SH-SY5Y (cell line): Measurements from ENCODE around the gene LCN10.

Experiments used
- GATA2 ChIP-seq: IDR thresholded peaks from 2 replicates; pipeline ENCODE4 v1.6.1; 2011; ENCODE audit warnings: mild to moderate bottlenecking, low read depth, low read length
- GATA3 ChIP-seq: IDR thresholded peaks from 2 replicates; pipeline ENCODE4 v1.6.1; 2011; ENCODE audit warnings: low read depth, mild to moderate bottlenecking, low read length, moderate library complexity

DNA sequence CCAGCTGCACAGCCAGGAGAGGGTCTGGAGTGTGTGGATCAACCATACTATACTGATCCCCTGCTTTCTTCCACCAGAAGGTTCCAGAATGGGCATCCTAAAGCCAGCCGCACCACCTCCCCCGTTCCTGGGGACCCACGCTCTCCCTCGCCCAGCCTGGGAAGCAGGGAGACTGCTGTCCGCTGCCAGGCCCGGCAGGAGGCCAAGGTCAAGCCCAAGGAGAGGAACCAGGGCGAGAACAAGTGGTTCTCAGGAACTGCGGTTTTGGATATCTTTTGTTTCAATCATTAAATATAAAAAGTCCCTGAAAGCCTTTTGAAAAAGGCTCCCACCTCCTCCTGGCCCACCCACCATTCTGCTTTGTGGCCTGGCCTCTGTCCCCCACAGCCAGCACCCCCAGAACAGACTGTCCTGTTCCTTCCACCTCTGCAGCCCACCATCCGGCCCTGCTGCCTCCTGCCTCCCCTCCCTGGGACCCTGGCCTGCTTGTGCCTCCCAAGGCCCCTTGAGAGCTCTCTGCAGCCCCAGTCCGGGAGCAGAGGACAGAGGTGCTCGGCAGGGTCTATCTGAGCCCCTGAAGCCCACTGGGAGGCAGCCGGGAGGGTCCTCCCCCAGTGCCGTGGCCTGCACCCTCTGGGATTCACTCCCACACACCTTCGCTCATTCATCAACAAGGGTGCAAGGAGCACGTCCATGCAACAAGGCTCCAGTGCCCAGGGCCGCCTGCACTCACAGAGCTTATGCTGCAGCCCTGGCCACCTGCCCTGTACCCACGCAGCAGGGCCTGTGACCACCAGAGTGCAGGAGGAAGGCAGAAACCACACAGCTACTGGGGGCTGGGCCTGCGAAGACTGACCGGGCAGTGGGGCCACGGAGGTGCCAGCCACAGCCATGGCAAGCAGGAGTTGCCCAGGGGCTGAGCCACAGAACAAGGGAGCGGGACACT is 6.2 kb upstream of the LCN10 start:
- TF ChIP-seq GATA2 (no peak), GATA3 (no peak)
